ENCODE measurements around the gene COPS3.

- TF ChIP-seq CTCF (IDR thresholded peaks at IDR 0.05), result no peak
- TF ChIP-seq POLR2A (IDR thresholded peaks at IDR 0.05), result no peak
These were observed 44.2 kb upstream of the COPS3 start for GRCh38 chr17:17325228-17325627.
